ENCODE measurements around the gene SYTL2.
"Not testable (repeated sequence)": the region's sequence is repeated elsewhere in the genome, so short reads cannot be mapped to it uniquely, and the experiment has no call there.

The SYTL2 gene

GRCh38 chr11:85810871-85811611 lies at the start of gene SYTL2:
Gene SYTL2 (minus strand): TSS chr11:85811141. CDS start chr11:85757725, 53,416 bp downstream.
- peaks cover 34% of the 10 kb centered on the region for H3K27me3 Mint-ChIP-seq (ENCODE audit: low read depth)

GRCh38 chr11:85859541-85859940 lies 48.6 kb upstream of the SYTL2 start:
- not testable (repeated sequence) for H3K9me3 Mint-ChIP-seq; H3K36me3 Mint-ChIP-seq (ENCODE audit: low read depth)

More at GRCh38 chr11:85810871-85811611, at the start of gene SYTL2:
- peaks cover 17% of the 10 kb centered on the region for H3K4me1 Mint-ChIP-seq
- no peaks in the 10 kb centered on the region for H3K9me3 Mint-ChIP-seq
- H3K27ac Mint-ChIP-seq = peak within 1 kb of the TSS in 2 of 3 experiments; percentile 30 to 32
- no peaks in the 10 kb centered on the region for H3K36me3 Mint-ChIP-seq (ENCODE audit: low read depth)
- H3K4me3 Mint-ChIP-seq = peak within 1 kb of the TSS; percentile 85 to 88 (median 87)
- no peak for TF ChIP-seq CTCF (IDR thresholded peaks at IDR 0.05; ENCODE audit: unreplicated experiment in 3 of 3)

GRCh38 chr11:85857098-85857497 lies 46.2 kb upstream of the SYTL2 start:
- no peak for TF ChIP-seq CTCF (IDR thresholded peaks at IDR 0.05; ENCODE audit: unreplicated experiment in 3 of 3)
- Mint-ChIP-seq H3K27ac (no peak overlapping the region), H3K4me3 (no peak overlapping the region), H3K27me3 (ENCODE audit: low read depth) (no peaks in the 10 kb centered on the region), H3K9me3 (peaks cover 9% of the 10 kb centered on the region), H3K36me3 (ENCODE audit: low read depth) (peaks cover 7% of the 10 kb centered on the region), H3K4me1 (peaks cover 5% of the 10 kb centered on the region)

More at GRCh38 chr11:85859541-85859940, 48.6 kb upstream of the SYTL2 start:
- H3K4me3 Mint-ChIP-seq; H3K27ac Mint-ChIP-seq; H3K4me1 Mint-ChIP-seq; H3K27me3 Mint-ChIP-seq (ENCODE audit: low read depth): not testable (repeated sequence)

GRCh38 chr11:85855341-85855656 lies 44.4 kb upstream of the SYTL2 start, which contains the start of gene CCDC83:
Gene CCDC83 (plus strand): TSS chr11:85855383. CDS start chr11:85865124, 9,741 bp downstream.
- Mint-ChIP-seq H3K9me3 (peaks cover 14% of the 10 kb centered on the region), H3K36me3 (ENCODE audit: low read depth) (peaks cover 13% of the 10 kb centered on the region), H3K27me3 (ENCODE audit: low read depth) (no peaks in the 10 kb centered on the region), H3K4me1 (peaks cover 5% of the 10 kb centered on the region), H3K27ac (peak within 1 kb of the TSS; percentile 89 to 98 (median 95)), H3K4me3 (peak within 1 kb of the TSS; percentile 84 to 90 (median 87))
- TF ChIP-seq CTCF (IDR thresholded peaks at IDR 0.05; ENCODE audit: unreplicated experiment in 3 of 3) = no peak

- Mint-ChIP-seq H3K36me3 (ENCODE audit: low read depth) (peaks cover 16% of the 10 kb centered on the region), H3K9me3 (peaks cover 17% of the 10 kb centered on the region), H3K27me3 (ENCODE audit: low read depth) (no peaks in the 10 kb centered on the region), H3K27ac (peak overlapping the region; percentile 89 to 98 (median 95)), H3K4me3 (peak overlapping the region; percentile 84 to 90 (median 87)), H3K4me1 (peaks cover 5% of the 10 kb centered on the region)
- peak; percentile 95 to 98 (median 97) for TF ChIP-seq CTCF (IDR thresholded peaks at IDR 0.05; ENCODE audit: unreplicated experiment in 3 of 3)
Measured at GRCh38 chr11:85854557-85855340, 43.8 kb upstream of the SYTL2 start.

- peaks cover 5% of the 10 kb centered on the region for H3K4me1 Mint-ChIP-seq
- TF ChIP-seq CTCF (IDR thresholded peaks at IDR 0.05; ENCODE audit: unreplicated experiment in 3 of 3) = no peak
- peaks cover 14% of the 10 kb centered on the region for H3K9me3 Mint-ChIP-seq
- no peaks in the 10 kb centered on the region for H3K27me3 Mint-ChIP-seq (ENCODE audit: low read depth)
- H3K4me3 Mint-ChIP-seq = peak overlapping the region; percentile 84 to 90 (median 87)
- peak overlapping the region; percentile 89 to 98 (median 95) for H3K27ac Mint-ChIP-seq
- peaks cover 16% of the 10 kb centered on the region for H3K36me3 Mint-ChIP-seq (ENCODE audit: low read depth)
Measured at GRCh38 chr11:85854212-85854556, 43.2 kb upstream of the SYTL2 start.

- Mint-ChIP-seq H3K36me3 (ENCODE audit: low read depth) (peaks cover 20% of the 10 kb centered on the region), H3K9me3 (peaks cover 14% of the 10 kb centered on the region)
- not testable (repeated sequence) for H3K4me1 Mint-ChIP-seq; H3K4me3 Mint-ChIP-seq; H3K27ac Mint-ChIP-seq; H3K27me3 Mint-ChIP-seq (ENCODE audit: low read depth)
Measured at GRCh38 chr11:85853541-85853940, 42.6 kb upstream of the SYTL2 start.

- not testable (repeated sequence) for H3K4me3 Mint-ChIP-seq, H3K27ac Mint-ChIP-seq
Measured at GRCh38 chr11:85852754-85853153, 41.8 kb upstream of the SYTL2 start.

More at GRCh38 chr11:85852754-85853153, 41.8 kb upstream of the SYTL2 start:
- Mint-ChIP-seq H3K36me3 (ENCODE audit: low read depth) (peaks cover 21% of the 10 kb centered on the region), H3K9me3 (peaks cover 16% of the 10 kb centered on the region)
- not testable (repeated sequence) for H3K27me3 Mint-ChIP-seq (ENCODE audit: low read depth); H3K4me1 Mint-ChIP-seq

Data from nephron (organoid).